AG08396 (cell line): ENCODE measurements around the gene GAL3ST2.
"Not testable (repeated sequence)": the region's sequence is repeated elsewhere in the genome, so short reads cannot be mapped to it uniquely, and the experiment has no call there.

Experiments
- DNase-seq: peaks from one replicate; pipeline ENCODE4 v3.0.0; 2012; ENCODE audit warnings: low spot score, mixed read lengths

Gene GAL3ST2

GRCh38 chr2:241748468-241749256 is 28.0 kb upstream of the GAL3ST2 start:
- DNase-seq = no peak

- no peak for DNase-seq
These were observed 26.4 kb upstream of the GAL3ST2 start for GRCh38 chr2:241750076-241750840.

GRCh38 chr2:241751152-241751551 is 25.5 kb upstream of the GAL3ST2 start:
- no peak for DNase-seq

GRCh38 chr2:241751776-241752175 is 24.8 kb upstream of the GAL3ST2 start:
- no peak for DNase-seq

- no peak for DNase-seq
These were observed 24.4 kb upstream of the GAL3ST2 start for GRCh38 chr2:241752253-241752652.

GRCh38 chr2:241752689-241753276 is 23.8 kb upstream of the GAL3ST2 start:
- no peak for DNase-seq

GRCh38 chr2:241753493-241753892 is 23.1 kb upstream of the GAL3ST2 start:
- no peak for DNase-seq

DNA sequence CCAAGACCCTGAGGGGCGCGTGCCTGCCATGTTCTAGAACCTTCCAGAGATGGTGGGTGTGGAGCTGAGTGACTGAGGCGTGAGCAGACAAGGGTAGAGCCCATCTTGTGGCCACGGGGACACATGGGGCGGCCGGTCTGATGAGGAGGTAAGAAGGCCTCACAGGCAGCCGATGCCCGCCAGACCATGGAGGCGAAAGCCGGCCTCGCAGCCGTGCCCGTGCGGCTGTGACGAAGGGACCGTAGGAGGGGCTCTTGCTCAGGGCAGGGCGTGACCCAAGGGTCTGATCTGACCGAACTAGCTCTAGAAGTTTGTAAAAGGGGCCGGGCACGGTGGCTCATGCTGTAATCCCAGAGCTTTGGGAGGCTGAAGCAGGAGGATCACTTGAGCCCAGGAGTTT is 22.6 kb upstream of the GAL3ST2 start:
- no peak for DNase-seq

DNA sequence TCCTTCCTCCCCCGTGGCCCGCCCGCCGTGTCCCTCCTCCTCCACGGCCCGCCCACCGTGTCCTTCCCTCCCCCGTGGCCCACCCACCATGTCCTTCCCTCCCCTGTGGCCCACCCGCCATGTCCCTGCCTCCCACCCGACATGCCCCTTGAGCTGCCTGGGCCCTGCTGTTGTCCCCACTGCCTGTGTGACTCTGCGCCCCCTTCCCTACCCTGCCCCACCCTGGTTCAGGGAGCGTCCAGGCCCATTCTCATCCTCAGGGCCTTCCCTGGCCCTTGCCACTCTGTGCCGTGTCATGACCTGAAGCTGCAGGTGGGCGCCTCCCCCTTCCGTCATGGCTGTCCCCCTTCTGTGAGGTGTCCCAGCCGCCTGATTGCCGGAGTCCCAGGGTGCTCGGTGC is 21.5 kb upstream of the GAL3ST2 start:
- no peak for DNase-seq

DNA sequence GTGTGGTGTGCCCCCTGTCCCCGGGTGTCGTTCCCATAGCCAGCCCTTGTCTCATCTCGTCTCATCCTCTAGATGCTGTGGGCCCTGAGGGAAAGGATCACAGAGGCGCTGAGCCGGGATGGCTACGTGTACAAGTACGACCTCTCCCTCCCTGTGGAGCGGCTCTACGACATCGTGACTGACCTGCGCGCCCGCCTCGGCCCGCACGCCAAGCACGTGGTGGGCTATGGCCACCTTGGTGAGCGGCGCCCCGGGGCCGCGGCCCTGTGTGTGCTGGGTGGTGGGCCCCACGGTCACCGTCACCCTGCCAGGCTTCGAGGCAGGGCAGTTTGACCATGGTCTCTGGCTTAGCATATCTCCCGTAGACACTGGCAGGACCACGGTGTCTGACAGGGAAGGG is 20.8 kb upstream of the GAL3ST2 start:
- no peak for DNase-seq

GRCh38 chr2:241759067-241759807 is 17.4 kb upstream of the GAL3ST2 start:
- no peak for DNase-seq

- DNase-seq = not testable (repeated sequence)
These were observed 16.7 kb upstream of the GAL3ST2 start for GRCh38 chr2:241759893-241760292.

DNA sequence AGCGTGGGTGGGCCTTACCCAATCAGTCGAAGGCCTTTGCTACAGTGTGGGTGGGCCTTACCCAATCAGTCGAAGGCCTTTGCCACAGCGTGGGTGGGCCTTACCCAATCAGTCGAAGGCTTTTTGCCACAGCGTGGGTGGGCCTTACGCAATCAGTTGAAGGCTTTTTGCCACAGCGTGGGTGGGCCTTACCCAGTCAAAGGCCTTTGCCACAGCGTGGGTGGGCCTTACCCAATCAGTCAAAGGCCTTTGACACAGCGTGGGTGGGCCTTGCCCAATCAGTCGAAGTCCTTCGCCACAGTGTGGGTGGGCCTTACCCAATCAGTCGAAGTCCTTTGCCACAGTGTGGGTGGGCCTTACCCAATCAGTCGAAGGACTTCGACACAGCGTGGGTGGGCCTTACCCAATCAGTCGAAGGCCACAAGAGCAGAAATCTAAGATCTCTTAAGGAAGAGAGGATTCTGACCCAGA is 16.3 kb upstream of the GAL3ST2 start:
- no peak for DNase-seq

DNA sequence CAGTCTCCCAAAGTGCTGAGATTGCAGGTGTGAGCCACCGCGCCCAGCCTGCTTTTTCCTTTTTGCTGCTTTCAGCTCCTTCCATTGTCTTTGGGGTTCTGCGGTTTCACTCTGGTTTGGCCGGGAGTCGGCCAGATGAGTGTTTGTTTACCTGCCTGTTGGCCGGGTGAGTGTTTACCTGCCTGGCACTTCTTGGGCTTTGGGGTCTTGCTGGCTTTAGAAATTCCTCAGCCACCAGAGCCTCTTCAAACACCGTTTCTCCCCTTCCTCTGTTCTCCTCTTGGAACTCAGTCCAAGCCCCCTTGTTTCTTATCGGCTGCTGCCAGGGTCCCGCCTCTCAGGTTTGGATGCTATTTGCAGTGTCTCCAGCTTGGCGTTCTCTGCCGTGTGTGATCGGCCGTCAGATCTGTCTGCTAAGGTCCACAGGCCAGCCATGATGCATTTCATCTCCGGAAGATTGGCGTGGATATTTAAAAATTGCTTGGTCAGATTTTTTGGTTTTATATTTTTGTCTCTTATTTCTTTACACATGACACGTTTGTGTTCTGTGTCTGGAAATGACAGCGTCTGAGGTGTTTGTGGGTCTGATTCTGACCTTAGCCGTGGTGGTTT is 14.2 kb upstream of the GAL3ST2 start:
- no peak for DNase-seq

GRCh38 chr2:241762933-241763369 is 13.7 kb upstream of the GAL3ST2 start:
- no peak for DNase-seq

- DNase-seq = no peak
These were observed 12.9 kb upstream of the GAL3ST2 start for GRCh38 chr2:241763551-241764274.

- no peak for DNase-seq
These were observed 12.1 kb upstream of the GAL3ST2 start for GRCh38 chr2:241764275-241765241.

GRCh38 chr2:241767464-241768250 is 9.0 kb upstream of the GAL3ST2 start:
- peak; percentile 12 for DNase-seq

GRCh38 chr2:241768251-241768711 is 8.3 kb upstream of the GAL3ST2 start:
- peak; percentile 12 for DNase-seq
